GM12878 (cell line): Measurements from ENCODE around the gene PARD6B. TPM values are rescaled to one million over a fixed set of nuclear protein-coding genes. Genes with fewer than 3 reads are reported as not detected.

ENCODE experiments used
- ATAC-seq: fragments of 200-7000 bp; cut with Tn5 transposase; 3 replicates; pipeline ENCODE4 v1.9.1; 2020; ENCODE audit warnings: mild to moderate bottlenecking, moderate library complexity
- Bru-seq: library from RNA; stranded (reverse); fragments of 400-500 nt; gene quantifications from one replicate; lab custom pipeline; 2021; lab: Mats Ljungman, UMichigan
- BruChase-seq, 2 experiments: library from RNA; stranded (reverse); fragments of 400-500 nt; gene quantifications; one replicate each; lab custom pipeline; 2021; lab: Mats Ljungman, UMichigan
- BruUV-seq: library from RNA; stranded (reverse); fragments of 400-500 nt; replicated peaks from 2 replicates; lab custom pipeline; 2021; lab: Mats Ljungman, UMichigan
- CTCF ChIA-PET: fragments of 300-600 bp; sonication (Branson Sonifier 250); formaldehyde crosslinking; extraction: SDS; loops from one replicate; lab custom pipeline; 2021; ENCODE audit warnings: inconsistent platforms; lab: Yijun Ruan, JAX
- POLR2A ChIA-PET: fragments of 350-600 bp; formaldehyde crosslinking; extraction: SDS; loops from one replicate; lab custom pipeline; 2021; ENCODE audit warnings: inconsistent platforms; lab: Charles Lee
- RAD21 ChIA-PET: fragments of 300-600 bp; sonication (Branson Sonifier 250); formaldehyde crosslinking; loops from one replicate; lab custom pipeline; 2023; ENCODE audit warnings: antibody characterized with exemption; ENCODE audit not compliant: unreplicated experiment; lab: Charles Lee
- SMC1A ChIA-PET: fragments of 300-600 bp; sonication (Branson Sonifier 250); formaldehyde crosslinking; loops from one replicate; lab custom pipeline; 2023; ENCODE audit not compliant: unreplicated experiment, uncharacterized antibody; lab: Charles Lee
- DNase-seq: peaks from one replicate; pipeline ENCODE4 v3.0.0-alpha.2; 2011; ENCODE audit warnings: low read depth, low spot score
- FAIRE-seq: peaks from 3 replicates; lab custom pipeline; 2011; peaks lifted over from hg19 to GRCh38; lab: Jason Lieb, UNC
- H2AFZ ChIP-seq: 2 replicates; pipeline ENCODE4 v1.6.0; 2011; ENCODE audit warnings: low read depth, low read length, control low read depth; ENCODE audit not compliant: control insufficient read depth
- H3K27ac ChIP-seq: 2 replicates; pipeline ENCODE4 v1.5.1; 2011; ENCODE audit warnings: control low read depth; ENCODE audit not compliant: control insufficient read depth, insufficient read depth
- H3K27me3 ChIP-seq, 2 experiments: replicated peaks in 1 of 2; 2 replicates each; pipeline versions ENCODE4 v1.6.0 to v1.6.1; 2011; ENCODE audit warnings: low read length in 1 of 2; ENCODE audit not compliant: control insufficient read depth in 2 of 2, insufficient read depth in 2 of 2
- H3K36me3 ChIP-seq, 2 experiments: 2 replicates each; pipeline ENCODE4 v1.5.1; 2011; ENCODE audit warnings: low read length in 1 of 2; ENCODE audit not compliant: control insufficient read depth in 2 of 2, insufficient read depth in 2 of 2
- H3K4me1 ChIP-seq: 2 replicates; pipeline ENCODE4 v1.6.1; 2011; ENCODE audit warnings: mild to moderate bottlenecking, low read length, moderate library complexity, mixed read lengths; ENCODE audit not compliant: control insufficient read depth, insufficient read depth
- H3K4me2 ChIP-seq: 2 replicates; pipeline ENCODE4 v1.6.0; 2011; ENCODE audit warnings: control low read depth; ENCODE audit not compliant: control insufficient read depth, insufficient read depth
- H3K4me3 ChIP-seq: fragments of 200-600 bp; sonication (generic); 2 replicates; pipeline ENCODE4 v1.5.1; 2016
- H3K79me2 ChIP-seq: 2 replicates; pipeline ENCODE4 v1.6.0; 2011; ENCODE audit warnings: low read length; ENCODE audit not compliant: control insufficient read depth, insufficient read depth
- H3K9ac ChIP-seq: 2 replicates; pipeline ENCODE4 v1.8.0; 2011; ENCODE audit warnings: low read length, control low read depth, mixed read lengths; ENCODE audit not compliant: control insufficient read depth, insufficient read depth
- H3K9me3 ChIP-seq: replicated peaks from 3 replicates; pipeline ENCODE4 v1.5.1; 2011; ENCODE audit warnings: mild to moderate bottlenecking, low read length; ENCODE audit not compliant: control insufficient read depth, insufficient read depth
- H4K20me1 ChIP-seq: 2 replicates; pipeline ENCODE4 v1.6.0; 2011; ENCODE audit not compliant: control insufficient read depth, insufficient read depth
- ATF3 ChIP-seq: IDR thresholded peaks from 2 replicates; pipeline ENCODE4 v1.6.1; 2011; ENCODE audit warnings: low read depth, mild to moderate bottlenecking, low read length, moderate library complexity, borderline replicate concordance; ENCODE audit errors: extremely low read depth
- CREB1 ChIP-seq: IDR thresholded peaks from 2 replicates; pipeline ENCODE4 v1.6.1; 2012; ENCODE audit warnings: low read depth, mild to moderate bottlenecking, inconsistent platforms
- DPF2 ChIP-seq: fragments of 450-650 bp; IDR thresholded peaks from 2 replicates; pipeline ENCODE4 v1.6.1; 2017; ENCODE audit warnings: mild to moderate bottlenecking
- ETV6 ChIP-seq, 2 experiments: fragments of 450-650 bp in 1 of 2; IDR thresholded peaks in 1 of 2; conservative IDR thresholded peaks in 1 of 2; 2 replicates each; pipeline ENCODE4 v1.6.1; 2014; ENCODE audit warnings: antibody characterized with exemption in 1 of 2, borderline replicate concordance in 1 of 2, low read depth in 1 of 2, mild to moderate bottlenecking in 1 of 2, moderate library complexity in 1 of 2
- FOS ChIP-seq: IDR thresholded peaks from 3 replicates; pipeline ENCODE4 v1.6.1; 2011; ENCODE audit warnings: borderline replicate concordance; ENCODE audit not compliant: insufficient read length; ENCODE audit errors: extremely low read depth
- GABPA ChIP-seq: IDR thresholded peaks from 2 replicates; pipeline ENCODE4 v1.6.1; 2014; ENCODE audit warnings: antibody characterized with exemption, low read depth, mild to moderate bottlenecking, inconsistent platforms
- GATAD2B ChIP-seq: fragments of 450-650 bp; conservative IDR thresholded peaks from 2 replicates; pipeline ENCODE4 v1.6.1; 2017; ENCODE audit warnings: low read depth, mild to moderate bottlenecking, moderate library complexity
- HCFC1 ChIP-seq: fragments of 150-350 bp; IDR thresholded peaks from 2 replicates; pipeline ENCODE4 v1.6.1; 2014; ENCODE audit warnings: low read length
- HDGF ChIP-seq: fragments of 450-650 bp; IDR thresholded peaks from 2 replicates; pipeline ENCODE4 v1.6.1; 2016; ENCODE audit warnings: antibody characterized with exemption
- JUND ChIP-seq: IDR thresholded peaks from 2 replicates; pipeline ENCODE4 v1.6.1; 2012; ENCODE audit warnings: low read depth, mild to moderate bottlenecking, low read length, improper control_type of control experiment, moderate library complexity
- KAT2A ChIP-seq: conservative IDR thresholded peaks from 2 replicates; pipeline ENCODE4 v1.6.1; 2011; ENCODE audit warnings: low read depth, low read length; ENCODE audit not compliant: control insufficient read depth
- RCOR1 ChIP-seq: conservative IDR thresholded peaks from 2 replicates; pipeline ENCODE4 v1.6.1; 2012; ENCODE audit warnings: low read depth, low read length, improper control_type of control experiment
- SPI1 ChIP-seq: IDR thresholded peaks from 2 replicates; pipeline ENCODE4 v1.6.1; 2011; ENCODE audit warnings: low read depth, mild to moderate bottlenecking, low read length, moderate library complexity, borderline replicate concordance; ENCODE audit not compliant: insufficient read depth
- ZBED1 ChIP-seq: IDR thresholded peaks from 2 replicates; pipeline ENCODE4 v1.6.1; 2016; ENCODE audit warnings: borderline replicate concordance
- ZNF274 ChIP-seq: IDR thresholded peaks from one replicate; pipeline ENCODE4 v1.8.0; 2011; ENCODE audit not compliant: insufficient read length, insufficient read depth
- WGBS: methylation state at CpG from one replicate; pipeline ENCODE4 v1.1.6; 2016; ENCODE audit warnings: low lambda C conversion rate; ENCODE audit not compliant: insufficient replicate concordance, insufficient coverage; ENCODE audit errors: missing lambda C conversion rate; 5-methylcytosine and 5-hydroxymethylcytosine counted together
- in situ Hi-C: fragments of 300-500 bp; cut with MboI; formaldehyde crosslinking; loops from 9 replicates; pipeline ENCODE4 v1.14.3; 2018; ENCODE audit warnings: mixed read lengths
- intact Hi-C: fragments of 100-400 bp; cut with micrococcal nuclease; formaldehyde crosslinking; loops from one replicate; pipeline ENCODE4 v1.14.2; 2022; ENCODE audit not compliant: unreplicated experiment
- long read RNA-seq, 2 experiments: library from polyadenylated mRNA; unstranded; transcript quantifications; one replicate each; pipeline ENCODE4 v2.0.0, GENCODE V29; 2019 to 2020
- polyA minus RNA-seq, 3 experiments: library from RNA; depleted of rRNA, polyadenylated mRNA; stranded (reverse); fragments of >200 nt; gene quantifications; 2 replicates each; pipeline ENCODE4 v1.2.3, GENCODE V29; 2011
- polyA plus RNA-seq, 11 experiments: library from polyadenylated mRNA; depleted of rRNA in 4 of 11; unstranded in 6 of 11; stranded (reverse) in 5 of 11; fragments of >200 nt; fragmentation: Nextera tagmentation in 4 of 11; fragmentation: Illumina TruSeq in 1 of 11; extraction: Ambion mirVana in 4 of 11; extraction: Trizol in 1 of 11; gene quantifications; 1 replicate in 1 of 11; 2 replicates in 10 of 11; pipeline versions ENCODE4 v1.2.1 to v1.2.3, GENCODE V29; 2011 to 2016; ENCODE audit warnings: inconsistent platforms in 2 of 11, missing spikeins in 2 of 11, low read depth in 1 of 11
- total RNA-seq, 4 experiments: library from RNA; depleted of rRNA in 3 of 4; stranded (reverse); fragments of >200 nt in 3 of 4; fragmentation: Illumina TruSeq in 1 of 4; extraction: Trizol in 1 of 4; gene quantifications; 2 replicates each; pipeline versions ENCODE4 v1.2.1 to v1.2.3, GENCODE V29; 2013 to 2021
- TF ChIP-seq, protein P1 (sequence below): IDR thresholded peaks from 2 replicates; pipeline ENCODE4 v1.6.1; 2011; ENCODE audit warnings: mild to moderate bottlenecking, low read depth, low read length, moderate library complexity; ENCODE audit not compliant: insufficient replicate concordance

Gene PARD6B, protein sequence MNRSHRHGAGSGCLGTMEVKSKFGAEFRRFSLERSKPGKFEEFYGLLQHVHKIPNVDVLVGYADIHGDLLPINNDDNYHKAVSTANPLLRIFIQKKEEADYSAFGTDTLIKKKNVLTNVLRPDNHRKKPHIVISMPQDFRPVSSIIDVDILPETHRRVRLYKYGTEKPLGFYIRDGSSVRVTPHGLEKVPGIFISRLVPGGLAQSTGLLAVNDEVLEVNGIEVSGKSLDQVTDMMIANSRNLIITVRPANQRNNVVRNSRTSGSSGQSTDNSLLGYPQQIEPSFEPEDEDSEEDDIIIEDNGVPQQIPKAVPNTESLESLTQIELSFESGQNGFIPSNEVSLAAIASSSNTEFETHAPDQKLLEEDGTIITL
- total RNA-seq (2013; cell fraction: nucleolus; rRNA removed) = 5.4 and 5.5 TPM in 2 replicates
- 2.1 and 2.6 TPM in 2 replicates for total RNA-seq (2014; rRNA removed)
- 3.0 and 3.1 TPM in 2 replicates for total RNA-seq (2014; rRNA removed; fragmentation: Illumina TruSeq; extraction: Trizol)
- total RNA-seq (2021) = 4.3 and 4.7 TPM in 2 replicates
- 0.54 TPM for polyA plus RNA-seq (2011; ENCODE audit: low read depth)
- polyA plus RNA-seq (2011; rRNA removed) = 1.3 and 2.6 TPM in 2 replicates
- polyA plus RNA-seq (2011; cell fraction: cytosol; rRNA removed) = 0.57 and 0.67 TPM in 2 replicates
- 0.55 and 0.63 TPM in 2 replicates for polyA plus RNA-seq (2011; cell fraction: nucleus; rRNA removed)
- 0.60 and 0.88 TPM in 2 replicates for polyA plus RNA-seq (2012)
- polyA plus RNA-seq (2014; fragmentation: Illumina TruSeq; extraction: Trizol) = 0.65 and 1.1 TPM in 2 replicates
- 1 to 10 TPM in 1 of 2 experiments, under 1 TPM in 1; 0.57 to 1.9 TPM for polyA plus RNA-seq (2014; fragmentation: Nextera tagmentation; extraction: Ambion mirVana)
- polyA plus RNA-seq (2014; rRNA removed) = 0.85 and 0.86 TPM in 2 replicates
- polyA plus RNA-seq (2016; fragmentation: Nextera tagmentation; extraction: Ambion mirVana) = 1 to 10 TPM; 2.5 to 3.0 TPM
- polyA minus RNA-seq (2011; rRNA and poly(A)+ RNA removed) = 1.2 and 1.8 TPM in 2 replicates
- polyA minus RNA-seq (2011; cell fraction: cytosol; rRNA and poly(A)+ RNA removed) = 1.2 and 1.6 TPM in 2 replicates
- polyA minus RNA-seq (2011; cell fraction: nucleus; rRNA and poly(A)+ RNA removed) = 0.73 and 1.1 TPM in 2 replicates
- Bru-seq, nascent RNA = percentile 70 among the genes with signal in this experiment
- percentile 61 among the genes with signal in this experiment for BruChase-seq, experiment 1, labeled RNA remaining after a 6-hour chase
- BruChase-seq, experiment 2, labeled RNA remaining after a 2-hour chase = percentile 68 among the genes with signal in this experiment
- long read RNA-seq, experiment 1, partial matches to known transcripts = 0 of 3 reads
- long read RNA-seq, experiment 1, other reads (novel, unspliced or antisense) = 3 of 3 reads
- long read RNA-seq, experiment 2, partial matches to known transcripts = 0 of 2 reads
- long read RNA-seq, experiment 2, other reads (novel, unspliced or antisense) = 2 of 2 reads

DNA sequence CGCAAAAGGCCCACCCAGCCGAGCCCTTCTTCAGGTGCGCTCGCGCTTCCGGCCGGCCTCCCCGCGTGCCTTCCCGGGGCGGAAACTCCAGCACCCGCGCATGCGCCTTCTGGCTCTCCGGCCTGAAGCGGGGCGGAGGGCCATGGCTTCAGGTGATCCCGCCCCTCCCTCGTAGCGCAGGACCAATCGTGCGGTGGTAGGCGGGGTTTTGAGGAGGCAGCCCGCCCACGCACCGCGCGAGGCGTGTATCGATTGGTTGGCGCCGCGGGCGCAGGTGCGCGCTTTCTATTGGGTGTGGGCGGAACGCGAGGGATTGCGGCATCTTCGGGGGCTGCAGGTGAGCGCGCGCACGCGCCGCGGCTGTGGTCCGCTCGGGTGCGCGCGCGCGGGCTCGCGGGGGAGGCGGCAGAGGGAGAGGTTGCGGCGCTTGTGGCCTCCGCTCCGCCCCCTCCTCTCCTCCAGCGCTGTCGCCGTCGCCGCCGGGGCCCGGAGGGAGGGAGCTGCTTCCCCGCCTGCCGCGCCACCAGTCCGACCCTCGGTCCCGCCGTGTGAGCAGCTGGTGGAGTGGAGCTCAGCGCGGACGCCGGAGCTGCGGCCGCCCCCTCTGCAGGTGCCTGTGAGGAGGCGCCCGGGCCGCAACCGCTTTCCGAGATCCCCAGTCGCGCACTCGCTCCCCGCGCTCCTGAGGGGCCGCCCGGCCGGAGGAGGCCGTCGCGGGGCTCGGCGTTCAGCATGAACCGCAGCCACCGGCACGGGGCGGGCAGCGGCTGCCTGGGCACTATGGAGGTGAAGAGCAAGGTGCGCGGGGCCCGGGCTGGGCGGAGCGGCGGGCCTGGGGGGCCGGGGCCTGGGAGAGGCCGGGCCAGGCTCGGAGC, at the start of gene PARD6B:
TSS of gene PARD6B (plus strand) at position 526 of the 875 bp plus-strand sequence. CDS start at position 733, 207 bp downstream.
- Histone ChIP-seq H4K20me1 (no peaks in the 10 kb centered on the region), H3K9ac (peak within 1 kb of the TSS; percentile 71), H3K36me3 (no peaks in the 10 kb centered on the region), H2AFZ (peak within 1 kb of the TSS; percentile 96), H3K4me3 (peak within 1 kb of the TSS; percentile 83), H3K27me3 (no peaks in the 10 kb centered on the region), H3K79me2 (peaks cover 6% of the 10 kb centered on the region), H3K9me3 (no peaks in the 10 kb centered on the region), H3K4me2 (peak within 1 kb of the TSS; percentile 100), H3K4me1 (peaks cover 12% of the 10 kb centered on the region; the same call in 1 of the 2 replicates), H3K27ac (peak within 1 kb of the TSS; percentile 39)
- no TSS peak for BruUV-seq
- in situ Hi-C loops = no loop called here
- RAD21 ChIA-PET = no interaction called here
- SMC1A ChIA-PET = no interaction called here
- FAIRE-seq (peak; percentile 97), ATAC-seq (peak; percentile 94), DNase-seq (peak; percentile 97)
- POLR2A ChIA-PET = no interaction called here
- 1% methylated on average over 67 of the region's 114 CpGs for WGBS
- CTCF ChIA-PET = interaction anchor here (1.2 to 3.3 kb wide), 2 partner anchors 18 to 63 kb away, joined by 3 to 21 read pairs; partner anchors contain the start of gene BCAS4
- intact Hi-C loops = loop anchor here (2.0 to 10.0 kb wide), 2 partner anchors 60 to 546 kb away; no protein-coding TSS in a partner anchor
- no peak; the same call in 1 of the 2 replicates for TF ChIP-seq HCFC1
- TF ChIP-seq ATF3 = no peak
- TF ChIP-seq DPF2 = peak; percentile 83
- TF ChIP-seq GATAD2B = peak; percentile 63; the same call in 1 of the 2 replicates
- no peak for TF ChIP-seq GABPA
- peak in 1 of 2 experiments; percentile 99; a peak in 2 of 4 replicates for TF ChIP-seq ETV6 (conservative IDR thresholded peaks at IDR 0.05 in 1 of 2, IDR thresholded peaks at IDR 0.05 in 1 of 2; ENCODE audit: borderline replicate concordance in 1 of 2, low read depth in 1 of 2)
- TF ChIP-seq CREB1 = peak; percentile 24; the same call in 1 of the 2 replicates
- TF ChIP-seq, protein P1, sequence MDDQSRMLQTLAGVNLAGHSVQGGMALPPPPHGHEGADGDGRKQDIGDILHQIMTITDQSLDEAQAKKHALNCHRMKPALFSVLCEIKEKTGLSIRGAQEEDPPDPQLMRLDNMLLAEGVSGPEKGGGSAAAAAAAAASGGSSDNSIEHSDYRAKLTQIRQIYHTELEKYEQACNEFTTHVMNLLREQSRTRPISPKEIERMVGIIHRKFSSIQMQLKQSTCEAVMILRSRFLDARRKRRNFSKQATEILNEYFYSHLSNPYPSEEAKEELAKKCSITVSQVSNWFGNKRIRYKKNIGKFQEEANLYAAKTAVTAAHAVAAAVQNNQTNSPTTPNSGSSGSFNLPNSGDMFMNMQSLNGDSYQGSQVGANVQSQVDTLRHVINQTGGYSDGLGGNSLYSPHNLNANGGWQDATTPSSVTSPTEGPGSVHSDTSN = no peak
- TF ChIP-seq HDGF = 0 out of 2 replicates have a peak, but pooled peaks have one; percentile 41
- no peak for TF ChIP-seq ZBED1
- no peak for TF ChIP-seq ZNF274
- TF ChIP-seq SPI1 = no peak
- no peak for TF ChIP-seq JUND
- no peak for TF ChIP-seq KAT2A
- TF ChIP-seq RCOR1 = no peak; the same call in 1 of the 2 replicates
- TF ChIP-seq FOS = no peak
